PFSK-1 (cell line): ENCODE measurements around the gene ZSWIM2.

Experiments used
- FOXP2 ChIP-seq: optimal IDR thresholded peaks from 2 replicates; pipeline ENCODE3; 2011; ENCODE audit warnings: borderline replicate concordance, control low read depth, inconsistent platforms; ENCODE audit not compliant: insufficient read depth; ENCODE audit errors: extremely low read length, extremely low read depth
- POLR2AphosphoS5 ChIP-seq: IDR thresholded peaks from 2 replicates; pipeline ENCODE4 v1.6.1; 2012; ENCODE audit warnings: low read depth, mild to moderate bottlenecking, control low read depth, low read length, moderate library complexity
- SIN3A ChIP-seq: IDR thresholded peaks from 2 replicates; pipeline ENCODE4 v1.6.1; 2012; ENCODE audit warnings: mild to moderate bottlenecking, low read length, moderate library complexity, borderline replicate concordance; ENCODE audit not compliant: insufficient read depth
- TAF1 ChIP-seq: IDR thresholded peaks from 2 replicates; pipeline ENCODE4 v1.6.1; 2012; ENCODE audit warnings: low read length, control low read depth, borderline replicate concordance; ENCODE audit not compliant: insufficient read depth
- TF ChIP-seq, protein P1 (sequence below), 2 experiments: IDR thresholded peaks; 2 replicates each; pipeline versions ENCODE4 v1.6.1 to v1.8.0; 2011 to 2012; ENCODE audit warnings: low read depth in 2 of 2, low read length in 2 of 2, control low read depth in 1 of 2, inconsistent platforms in 1 of 2, mild to moderate bottlenecking in 1 of 2, moderate library complexity in 1 of 2; ENCODE audit not compliant: insufficient read depth in 1 of 2

Gene ZSWIM2

DNA sequence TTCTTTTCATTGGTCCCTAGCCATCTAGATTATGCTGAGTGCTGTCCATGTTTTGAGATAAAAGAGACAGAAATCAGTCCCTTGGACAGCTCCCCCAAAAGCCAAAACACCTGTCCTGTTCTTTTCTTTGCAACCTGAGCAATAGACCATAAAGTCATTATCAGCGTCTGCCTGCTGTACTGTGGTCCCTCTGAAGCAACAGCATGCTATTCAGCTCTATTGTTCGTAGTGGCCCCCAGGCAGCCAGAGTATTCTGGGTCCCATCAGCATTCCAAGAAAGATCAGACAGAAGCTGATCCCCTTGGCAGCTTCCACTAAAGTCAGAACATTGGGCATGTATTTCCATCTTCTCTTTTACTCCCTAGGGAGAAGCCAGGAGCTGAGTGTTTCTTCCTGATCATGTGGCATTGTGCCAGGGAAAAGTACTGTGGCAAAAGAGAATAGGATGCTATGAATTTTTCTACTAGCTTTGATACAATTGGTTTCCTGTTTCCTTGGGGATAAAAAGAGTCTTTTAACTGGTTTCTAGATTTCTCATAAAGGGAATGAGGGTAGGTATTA is 33.6 kb upstream of the ZSWIM2 start:
- TF ChIP-seq FOXP2, result no peak
- TF ChIP-seq, protein P1, sequence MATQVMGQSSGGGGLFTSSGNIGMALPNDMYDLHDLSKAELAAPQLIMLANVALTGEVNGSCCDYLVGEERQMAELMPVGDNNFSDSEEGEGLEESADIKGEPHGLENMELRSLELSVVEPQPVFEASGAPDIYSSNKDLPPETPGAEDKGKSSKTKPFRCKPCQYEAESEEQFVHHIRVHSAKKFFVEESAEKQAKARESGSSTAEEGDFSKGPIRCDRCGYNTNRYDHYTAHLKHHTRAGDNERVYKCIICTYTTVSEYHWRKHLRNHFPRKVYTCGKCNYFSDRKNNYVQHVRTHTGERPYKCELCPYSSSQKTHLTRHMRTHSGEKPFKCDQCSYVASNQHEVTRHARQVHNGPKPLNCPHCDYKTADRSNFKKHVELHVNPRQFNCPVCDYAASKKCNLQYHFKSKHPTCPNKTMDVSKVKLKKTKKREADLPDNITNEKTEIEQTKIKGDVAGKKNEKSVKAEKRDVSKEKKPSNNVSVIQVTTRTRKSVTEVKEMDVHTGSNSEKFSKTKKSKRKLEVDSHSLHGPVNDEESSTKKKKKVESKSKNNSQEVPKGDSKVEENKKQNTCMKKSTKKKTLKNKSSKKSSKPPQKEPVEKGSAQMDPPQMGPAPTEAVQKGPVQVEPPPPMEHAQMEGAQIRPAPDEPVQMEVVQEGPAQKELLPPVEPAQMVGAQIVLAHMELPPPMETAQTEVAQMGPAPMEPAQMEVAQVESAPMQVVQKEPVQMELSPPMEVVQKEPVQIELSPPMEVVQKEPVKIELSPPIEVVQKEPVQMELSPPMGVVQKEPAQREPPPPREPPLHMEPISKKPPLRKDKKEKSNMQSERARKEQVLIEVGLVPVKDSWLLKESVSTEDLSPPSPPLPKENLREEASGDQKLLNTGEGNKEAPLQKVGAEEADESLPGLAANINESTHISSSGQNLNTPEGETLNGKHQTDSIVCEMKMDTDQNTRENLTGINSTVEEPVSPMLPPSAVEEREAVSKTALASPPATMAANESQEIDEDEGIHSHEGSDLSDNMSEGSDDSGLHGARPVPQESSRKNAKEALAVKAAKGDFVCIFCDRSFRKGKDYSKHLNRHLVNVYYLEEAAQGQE (IDR thresholded peaks at IDR 0.05; ENCODE audit: insufficient read depth in 1 of 2, low read depth in 2 of 2, low read length in 2 of 2), result peak in 1 of 2 experiments; percentile 64; a peak in 1 of 4 replicates

DNA sequence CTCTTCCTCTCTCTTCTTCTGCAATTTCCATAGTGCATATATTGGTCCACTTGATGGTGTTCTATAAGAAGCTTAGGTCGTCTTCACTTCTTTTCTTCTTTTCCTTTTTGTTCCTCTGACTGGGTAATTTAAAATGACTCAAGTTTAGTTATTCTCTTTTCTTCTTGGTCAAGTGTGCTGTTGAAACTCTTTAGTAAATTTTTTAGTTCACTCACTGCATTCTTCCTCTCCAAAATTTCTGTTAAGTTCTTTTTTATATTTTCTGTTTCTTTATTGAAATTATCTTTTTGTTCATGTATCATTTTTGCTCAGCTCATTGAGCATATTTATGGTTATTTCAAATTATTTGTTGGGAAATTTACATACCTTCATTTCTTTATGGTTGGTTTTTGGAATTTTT is 32.7 kb upstream of the ZSWIM2 start:
- TF ChIP-seq TAF1 (no peak), SIN3A (no peak), FOXP2 (no peak), POLR2AphosphoS5 (no peak)
- TF ChIP-seq, protein P1 (IDR thresholded peaks at IDR 0.05; ENCODE audit: insufficient read depth in 1 of 2, low read depth in 2 of 2, low read length in 2 of 2), result no peak

DNA sequence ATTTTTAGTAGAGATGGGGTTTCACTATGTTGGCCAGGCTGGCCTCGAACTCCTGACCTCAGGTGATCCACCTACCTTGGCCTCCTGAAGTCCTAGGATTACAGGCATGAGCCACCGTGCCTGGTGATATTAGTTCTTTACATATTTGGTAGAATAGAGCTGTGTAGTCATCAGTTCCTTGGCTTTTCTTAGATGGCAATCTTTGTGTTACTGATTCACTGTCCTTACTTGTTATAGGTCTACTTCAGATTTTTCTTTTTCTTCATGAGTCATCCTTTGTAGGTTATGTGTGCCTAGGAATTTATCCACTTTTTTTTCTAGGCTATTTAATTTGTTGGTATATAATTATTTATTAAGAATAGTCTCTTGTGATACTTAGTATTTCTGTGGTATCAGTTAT is 30.3 kb upstream of the ZSWIM2 start:
- TF ChIP-seq POLR2AphosphoS5 (no peak), SIN3A (no peak), TAF1 (no peak), FOXP2 (no peak)
- TF ChIP-seq, protein P1 (IDR thresholded peaks at IDR 0.05; ENCODE audit: insufficient read depth in 1 of 2, low read depth in 2 of 2, low read length in 2 of 2), result no peak

DNA sequence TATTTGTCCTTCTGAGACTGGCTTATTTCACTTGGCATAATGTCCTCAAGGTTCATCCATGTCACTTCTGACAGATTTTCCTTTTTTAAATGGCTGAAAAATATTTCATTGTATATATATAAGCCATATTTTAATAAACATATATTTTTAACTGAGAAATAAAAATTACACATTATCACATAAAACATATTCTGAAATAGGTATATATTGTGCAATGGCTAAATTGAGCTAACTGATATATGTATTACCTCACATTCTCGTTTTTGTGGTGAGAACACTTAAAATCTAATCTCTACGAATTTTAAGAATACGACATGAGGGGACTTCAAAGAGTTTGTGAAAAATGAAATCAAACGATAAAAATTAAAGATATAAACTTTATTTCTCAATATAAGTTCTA is 25.7 kb upstream of the ZSWIM2 start:
- TF ChIP-seq TAF1 (no peak), SIN3A (no peak), POLR2AphosphoS5 (no peak), FOXP2 (no peak)
- TF ChIP-seq, protein P1 (IDR thresholded peaks at IDR 0.05; ENCODE audit: insufficient read depth in 1 of 2, low read depth in 2 of 2, low read length in 2 of 2), result no peak

DNA sequence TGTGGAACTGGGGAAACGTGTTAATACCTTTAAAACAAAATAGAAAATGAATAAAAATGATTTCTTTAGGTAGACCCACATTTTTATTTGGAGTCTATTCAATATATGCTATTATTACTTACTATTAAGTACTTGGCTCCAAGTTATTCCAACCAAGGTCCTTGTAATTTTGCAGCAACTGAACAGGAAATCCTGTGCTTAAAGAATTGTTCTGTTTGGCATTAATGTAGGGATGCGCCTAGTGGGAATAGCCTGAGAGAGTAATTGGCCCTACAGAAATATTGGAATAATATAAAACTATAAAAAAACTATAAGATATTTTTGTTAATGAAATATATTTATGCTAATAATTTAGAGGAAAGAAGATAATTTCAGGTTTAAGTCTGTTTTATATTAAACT is 22.9 kb upstream of the ZSWIM2 start:
- TF ChIP-seq TAF1, result no peak
- TF ChIP-seq FOXP2, result no peak
- TF ChIP-seq POLR2AphosphoS5, result no peak
- TF ChIP-seq, protein P1 (IDR thresholded peaks at IDR 0.05; ENCODE audit: insufficient read depth in 1 of 2, low read depth in 2 of 2, low read length in 2 of 2), result no peak
- no peak for TF ChIP-seq SIN3A
